Epithelial cell of umbilical artery (primary cell): ENCODE measurements around the gene ZNF490. TPM values are rescaled to one million over a fixed set of nuclear protein-coding genes. Genes with fewer than 3 reads are reported as not detected.

Experiments used
- total RNA-seq: library from RNA; depleted of rRNA; stranded (reverse); fragments of >200 nt; gene quantifications from 2 replicates; pipeline ENCODE4 v1.2.3, GENCODE V29; 2014

ZNF490 gene
- 4.5 and 7.8 TPM in 2 replicates for total RNA-seq

GRCh38 chr19:12610540-12611360 lies at the start of gene ZNF490, which contains the start of gene ZNF791:
Gene ZNF490, minus strand, starts transcription at chr19:12610813. Its CDS starts 133 bp downstream, at chr19:12610680.
Gene ZNF791, plus strand, starts transcription at chr19:12610920. Its CDS starts 160 bp downstream, at chr19:12611080.

GRCh38 chr19:12551060-12551832 lies 59.4 kb downstream of the ZNF490 start, which contains the start of gene ZNF564:
Gene ZNF564, minus strand, starts transcription at chr19:12551482. Its CDS starts 150 bp downstream, at chr19:12551332.

Other genes starting within 250 kb of the ZNF490 start
- gene ZNF442, start 245.1 kb downstream of the ZNF490 start, total RNA-seq, result 0.32 and 1.1 TPM in 2 replicates
- gene ZNF799, start 209.5 kb downstream of the ZNF490 start, total RNA-seq, result 4.2 and 5.5 TPM in 2 replicates
- gene ZNF443, start 169.8 kb downstream of the ZNF490 start, total RNA-seq, result 3.6 and 5.6 TPM in 2 replicates
- gene ZNF709, start 126.0 kb downstream of the ZNF490 start, total RNA-seq, result 2.3 and 4.6 TPM in 2 replicates
- 6.2 and 8.2 TPM in 2 replicates for gene ZNF564, start 59.3 kb downstream of the ZNF490 start, total RNA-seq
- gene ZNF791, start 107 bp upstream of the ZNF490 start, total RNA-seq, result 10.8 and 14.9 TPM in 2 replicates
- 20.5 and 24.0 TPM in 2 replicates for gene MAN2B1, start 55.9 kb upstream of the ZNF490 start, total RNA-seq
- 8.8 and 9.6 TPM in 2 replicates for gene WDR83, start 56.0 kb upstream of the ZNF490 start, total RNA-seq
- 59.4 and 60.9 TPM in 2 replicates for gene DHPS, start 71.1 kb upstream of the ZNF490 start, total RNA-seq
- gene GNG14, start 77.2 kb upstream of the ZNF490 start, total RNA-seq, result not detected in 2 replicates
- gene FBXW9, start 85.8 kb upstream of the ZNF490 start, total RNA-seq, result 7.0 and 14.6 TPM in 2 replicates
- 17.2 and 23.4 TPM in 2 replicates for gene TNPO2, start 113.1 kb upstream of the ZNF490 start, total RNA-seq
- 143 and 162 TPM in 2 replicates for gene TRIR, start 123.9 kb upstream of the ZNF490 start, total RNA-seq
- 89.0 and 108 TPM in 2 replicates for gene GET3, start 126.7 kb upstream of the ZNF490 start, total RNA-seq
- not detected in 2 replicates for gene BEST2, start 141.0 kb upstream of the ZNF490 start, total RNA-seq
- 7.1 and 8.5 TPM in 2 replicates for gene HOOK2, start 164.7 kb upstream of the ZNF490 start, total RNA-seq
- 48.3 and 73.4 TPM in 2 replicates for gene JUNB, start 180.7 kb upstream of the ZNF490 start, total RNA-seq
- gene PRDX2, start 191.0 kb upstream of the ZNF490 start, total RNA-seq, result 258 and 276 TPM in 2 replicates
- gene THSD8, start 191.3 kb upstream of the ZNF490 start, total RNA-seq, result not detected in 2 replicates
- 35.4 and 36.8 TPM in 2 replicates for gene RNASEH2A, start 195.8 kb upstream of the ZNF490 start, total RNA-seq
- gene RTBDN, start 223.8 kb upstream of the ZNF490 start, total RNA-seq, result not detected in 2 replicates
- under 0.01 and 0.65 TPM in 2 replicates for gene MAST1, start 227.7 kb upstream of the ZNF490 start, total RNA-seq